OCI-LY3 (cell line): ENCODE measurements around the gene GUCA2A.

Experiments
- EZH2phosphoT487 ChIP-seq: fragments of 200-600 bp; shearing (Covaris generic); IDR thresholded peaks from 2 replicates; pipeline ENCODE4 v1.6.1; 2018; ENCODE audit warnings: antibody characterized with exemption, mixed run types, low read depth
- TF ChIP-seq, protein P1 (sequence below): fragments of 200-600, 300-600 bp; sonication (generic); IDR thresholded peaks from 2 replicates; pipeline ENCODE4 v1.5.1; 2014; ENCODE audit warnings: antibody characterized with exemption, low read length, low read depth

DNA sequence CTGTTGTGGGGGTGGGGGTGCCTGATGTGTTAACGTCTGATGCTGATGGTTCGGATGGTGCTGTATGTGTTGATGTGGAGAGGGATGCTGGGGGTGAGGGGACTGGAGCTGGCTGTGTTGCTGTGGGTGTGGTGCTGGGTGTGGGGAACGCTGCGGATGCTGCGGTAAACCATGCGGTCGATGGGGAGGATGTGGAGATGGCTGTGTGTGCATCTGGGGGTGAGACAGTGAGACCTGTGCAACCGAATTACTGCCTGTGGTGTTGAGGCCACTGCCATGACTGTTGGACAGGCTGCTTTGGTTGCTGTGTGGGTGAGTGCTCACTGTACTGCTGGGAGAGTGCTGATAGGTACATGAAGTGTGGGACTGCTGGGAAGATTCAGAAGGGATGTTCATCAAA is 26.8 kb upstream of the GUCA2A start:
- TF ChIP-seq, protein P1, sequence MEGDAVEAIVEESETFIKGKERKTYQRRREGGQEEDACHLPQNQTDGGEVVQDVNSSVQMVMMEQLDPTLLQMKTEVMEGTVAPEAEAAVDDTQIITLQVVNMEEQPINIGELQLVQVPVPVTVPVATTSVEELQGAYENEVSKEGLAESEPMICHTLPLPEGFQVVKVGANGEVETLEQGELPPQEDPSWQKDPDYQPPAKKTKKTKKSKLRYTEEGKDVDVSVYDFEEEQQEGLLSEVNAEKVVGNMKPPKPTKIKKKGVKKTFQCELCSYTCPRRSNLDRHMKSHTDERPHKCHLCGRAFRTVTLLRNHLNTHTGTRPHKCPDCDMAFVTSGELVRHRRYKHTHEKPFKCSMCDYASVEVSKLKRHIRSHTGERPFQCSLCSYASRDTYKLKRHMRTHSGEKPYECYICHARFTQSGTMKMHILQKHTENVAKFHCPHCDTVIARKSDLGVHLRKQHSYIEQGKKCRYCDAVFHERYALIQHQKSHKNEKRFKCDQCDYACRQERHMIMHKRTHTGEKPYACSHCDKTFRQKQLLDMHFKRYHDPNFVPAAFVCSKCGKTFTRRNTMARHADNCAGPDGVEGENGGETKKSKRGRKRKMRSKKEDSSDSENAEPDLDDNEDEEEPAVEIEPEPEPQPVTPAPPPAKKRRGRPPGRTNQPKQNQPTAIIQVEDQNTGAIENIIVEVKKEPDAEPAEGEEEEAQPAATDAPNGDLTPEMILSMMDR: no peak
- no peak for TF ChIP-seq EZH2phosphoT487
